GM18909 (cell line): ENCODE data around the gene SPIN2A.
"Not testable (repeated sequence)": the region's sequence is repeated elsewhere in the genome, so short reads cannot be mapped to it uniquely, and the experiment has no call there.

ENCODE experiments used
- ATAC-seq: cut with Tn5 transposase; IDR thresholded peaks from one replicate; pipeline ENCODE4 v1.9.1; 2021; ENCODE audit warnings: mild to moderate bottlenecking; ENCODE audit not compliant: unreplicated experiment, poor library complexity

The SPIN2A gene

GRCh38 chrX:57137073-57137472 is at the start of gene SPIN2A:
TSS of gene SPIN2A (minus strand) at chrX:57137397. CDS start at chrX:57136597, 800 bp downstream.
- not testable (repeated sequence) for ATAC-seq

- no peak for ATAC-seq
These were observed 41.4 kb upstream of the SPIN2A start for GRCh38 chrX:57178605-57179004.

GRCh38 chrX:57177070-57177469 is 39.9 kb upstream of the SPIN2A start:
- ATAC-seq: no peak

- no peak for ATAC-seq
These were observed 35.3 kb upstream of the SPIN2A start for GRCh38 chrX:57172544-57172943.

- ATAC-seq: no peak
These were observed 19.3 kb upstream of the SPIN2A start for GRCh38 chrX:57156397-57157049.

- ATAC-seq: no peak
These were observed 18.0 kb upstream of the SPIN2A start for GRCh38 chrX:57155171-57155570.

- ATAC-seq: not testable (repeated sequence)
These were observed 15.0 kb upstream of the SPIN2A start for GRCh38 chrX:57152222-57152621.

- ATAC-seq: no peak
These were observed 1.5 kb upstream of the SPIN2A start for GRCh38 chrX:57138674-57139073.

GRCh38 chrX:57137501-57137900 is 304 bp upstream of the SPIN2A start:
- no peak for ATAC-seq

- not testable (repeated sequence) for ATAC-seq
These were observed 608 bp downstream of the SPIN2A start for GRCh38 chrX:57136589-57136988.

GRCh38 chrX:57135287-57135686 is 1.9 kb downstream of the SPIN2A start:
- no peak for ATAC-seq

GRCh38 chrX:57134702-57135101 is 2.5 kb downstream of the SPIN2A start:
- no peak for ATAC-seq

- no peak for ATAC-seq
These were observed 3.5 kb downstream of the SPIN2A start for GRCh38 chrX:57133706-57134105.

- not testable (repeated sequence) for ATAC-seq
These were observed 3.9 kb downstream of the SPIN2A start for GRCh38 chrX:57133284-57133683.

- no peak for ATAC-seq
These were observed 5.2 kb downstream of the SPIN2A start for GRCh38 chrX:57132046-57132445.

GRCh38 chrX:57121816-57122215 is 15.4 kb downstream of the SPIN2A start:
- no peak for ATAC-seq

- peak; percentile 100 for ATAC-seq
These were observed 15.9 kb downstream of the SPIN2A start, which contains the start of gene SPIN2B for GRCh38 chrX:57121162-57121755. TSS of gene SPIN2B (minus strand) at chrX:57121548.

GRCh38 chrX:57120619-57121161 is 16.5 kb downstream of the SPIN2A start:
- peak; percentile 0 for ATAC-seq

GRCh38 chrX:57119416-57119815 is 17.8 kb downstream of the SPIN2A start:
- ATAC-seq: no peak

- not testable (repeated sequence) for ATAC-seq
These were observed 19.6 kb downstream of the SPIN2A start for GRCh38 chrX:57117566-57117965.

GRCh38 chrX:57104921-57105398 is 32.2 kb downstream of the SPIN2A start:
- ATAC-seq: no peak

- no peak for ATAC-seq
These were observed 32.8 kb downstream of the SPIN2A start for GRCh38 chrX:57104406-57104805.
